ENCODE data around the gene CA14. TPM values are rescaled to one million over a fixed set of nuclear protein-coding genes. Genes with fewer than 3 reads are reported as not detected.

Gene CA14
- total RNA-seq, 1 experiment from 2014 or later = 2.0 TPM

DNA sequence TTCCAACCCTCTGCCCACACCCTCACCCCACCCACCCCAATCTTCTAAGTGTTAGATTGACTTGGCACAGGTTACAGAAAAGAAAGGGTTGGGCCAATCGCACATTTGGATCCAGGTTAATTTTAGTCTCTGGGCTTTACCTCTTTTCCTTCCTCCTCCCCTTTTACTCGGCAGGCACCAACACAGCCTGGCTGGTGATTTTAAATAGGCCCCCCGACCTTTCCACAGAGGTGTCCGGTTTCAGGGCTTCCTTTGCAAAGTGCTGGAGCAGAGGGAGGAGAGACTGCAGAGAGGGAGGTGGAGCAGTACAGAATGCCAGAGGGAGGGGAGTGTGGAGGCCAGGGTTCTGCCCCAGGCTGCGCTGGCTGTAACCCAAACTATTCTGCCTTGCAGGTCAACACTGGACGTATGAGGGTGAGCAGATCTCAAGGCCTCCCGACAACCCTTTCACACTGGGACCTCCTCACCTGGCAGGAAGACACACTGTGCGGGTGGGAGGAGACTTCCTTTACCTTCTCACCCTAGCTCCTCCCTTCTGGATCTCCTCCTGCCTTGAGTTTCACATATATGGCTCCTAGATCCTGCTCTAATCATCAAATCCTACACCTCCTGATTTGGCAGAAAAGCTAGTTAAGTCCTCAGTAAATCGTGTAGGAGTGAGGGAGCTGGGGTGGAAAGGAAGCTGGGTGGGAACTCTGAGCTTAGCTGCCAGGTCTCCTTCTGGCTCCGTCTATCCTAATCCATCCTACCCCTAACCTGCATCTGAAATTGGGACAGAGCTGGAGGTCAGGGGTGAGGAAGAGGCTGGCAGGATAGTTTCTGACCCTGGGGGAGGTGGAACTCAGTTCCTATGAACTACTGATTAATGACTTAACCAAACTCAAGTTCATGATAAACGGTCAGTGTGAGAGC is 2.4 kb downstream of the CA14 start:
- POLR2A ChIA-PET (ENCODE audit: low non-redundant PET) = no interaction called here
- H3K36me3 ChIP-seq (ENCODE audit: insufficient read depth, low read length, poor library complexity, severe bottlenecking) = peaks cover under 1% of the 10 kb centered on the region
- no peak overlapping the region for H3K4me3 ChIP-seq (ENCODE audit: low read depth, low read length, poor library complexity, severe bottlenecking)
- H3K27ac ChIP-seq (ENCODE audit: low read depth, low read length, poor library complexity, severe bottlenecking) = no peak overlapping the region
- peaks cover 47% of the 10 kb centered on the region for H3K4me1 ChIP-seq (ENCODE audit: insufficient read depth, low read length, poor library complexity, severe bottlenecking)
- peak; percentile 33 for DNase-seq (ENCODE audit: low spot score)
- no peaks in the 10 kb centered on the region for H3K9me3 ChIP-seq (ENCODE audit: low read depth, low read length, poor library complexity, severe bottlenecking)
- CTCF ChIA-PET = interaction anchor here (0.7 kb wide), 1 partner anchor 714 kb away, joined by 6 read pairs; no protein-coding TSS in a partner anchor
- H3K27me3 ChIP-seq (replicated peaks; ENCODE audit: insufficient read depth, low read depth, low read length, poor library complexity) = no peaks in the 10 kb centered on the region
- TF ChIP-seq EZH2 (IDR thresholded peaks at IDR 0.05; ENCODE audit: borderline replicate concordance, low read depth, low read length, poor library complexity, severe bottlenecking) = no peak
- TF ChIP-seq, protein P1, sequence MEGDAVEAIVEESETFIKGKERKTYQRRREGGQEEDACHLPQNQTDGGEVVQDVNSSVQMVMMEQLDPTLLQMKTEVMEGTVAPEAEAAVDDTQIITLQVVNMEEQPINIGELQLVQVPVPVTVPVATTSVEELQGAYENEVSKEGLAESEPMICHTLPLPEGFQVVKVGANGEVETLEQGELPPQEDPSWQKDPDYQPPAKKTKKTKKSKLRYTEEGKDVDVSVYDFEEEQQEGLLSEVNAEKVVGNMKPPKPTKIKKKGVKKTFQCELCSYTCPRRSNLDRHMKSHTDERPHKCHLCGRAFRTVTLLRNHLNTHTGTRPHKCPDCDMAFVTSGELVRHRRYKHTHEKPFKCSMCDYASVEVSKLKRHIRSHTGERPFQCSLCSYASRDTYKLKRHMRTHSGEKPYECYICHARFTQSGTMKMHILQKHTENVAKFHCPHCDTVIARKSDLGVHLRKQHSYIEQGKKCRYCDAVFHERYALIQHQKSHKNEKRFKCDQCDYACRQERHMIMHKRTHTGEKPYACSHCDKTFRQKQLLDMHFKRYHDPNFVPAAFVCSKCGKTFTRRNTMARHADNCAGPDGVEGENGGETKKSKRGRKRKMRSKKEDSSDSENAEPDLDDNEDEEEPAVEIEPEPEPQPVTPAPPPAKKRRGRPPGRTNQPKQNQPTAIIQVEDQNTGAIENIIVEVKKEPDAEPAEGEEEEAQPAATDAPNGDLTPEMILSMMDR (conservative IDR thresholded peaks at IDR 0.05; ENCODE audit: low read depth, low read length) = no peak
- intact Hi-C loops (cut with micrococcal nuclease; ENCODE audit: unreplicated experiment) = loop anchor here (5.0 to 10.0 kb wide), 3 partner anchors 272 to 737 kb away; partner anchors contain the start of gene ENSA
- no TSS peak for BruUV-seq (replicated peaks)

DNA sequence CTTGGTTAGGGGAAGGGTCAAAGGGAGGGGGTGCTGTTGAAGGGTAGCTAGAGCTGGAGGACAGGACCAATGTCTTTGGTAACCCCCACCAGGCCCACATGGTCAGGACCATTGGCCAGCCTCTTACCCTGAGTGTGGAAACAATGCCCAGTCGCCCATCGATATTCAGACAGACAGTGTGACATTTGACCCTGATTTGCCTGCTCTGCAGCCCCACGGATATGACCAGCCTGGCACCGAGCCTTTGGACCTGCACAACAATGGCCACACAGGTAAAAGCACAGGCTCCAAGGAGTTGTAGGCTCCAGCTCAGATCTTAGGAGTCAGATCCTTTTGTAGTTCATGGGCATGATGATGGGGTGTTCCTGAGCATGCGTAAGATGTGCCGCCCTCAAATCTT is 3.8 kb downstream of the CA14 start:
- Histone ChIP-seq H3K4me1 (ENCODE audit: insufficient read depth, low read length, poor library complexity, severe bottlenecking) (peaks cover 38% of the 10 kb centered on the region), H3K36me3 (ENCODE audit: insufficient read depth, low read length, poor library complexity, severe bottlenecking) (peaks cover 14% of the 10 kb centered on the region), H3K27me3 (replicated peaks; ENCODE audit: insufficient read depth, low read depth, low read length, poor library complexity) (no peaks in the 10 kb centered on the region), H3K27ac (ENCODE audit: low read depth, low read length, poor library complexity, severe bottlenecking) (no peak overlapping the region), H3K4me3 (ENCODE audit: low read depth, low read length, poor library complexity, severe bottlenecking) (no peak overlapping the region), H3K9me3 (ENCODE audit: low read depth, low read length, poor library complexity, severe bottlenecking) (no peaks in the 10 kb centered on the region)
- POLR2A ChIA-PET (ENCODE audit: low non-redundant PET) = no interaction called here
- intact Hi-C loops (cut with micrococcal nuclease; ENCODE audit: unreplicated experiment) = no loop called here
- BruUV-seq (replicated peaks) = no TSS peak
- no peak for TF ChIP-seq EZH2 (IDR thresholded peaks at IDR 0.05; ENCODE audit: borderline replicate concordance, low read depth, low read length, poor library complexity, severe bottlenecking)
- TF ChIP-seq, protein P1 (conservative IDR thresholded peaks at IDR 0.05; ENCODE audit: low read depth, low read length) = no peak
- DNase-seq (ENCODE audit: low spot score) = no peak
- CTCF ChIA-PET = no interaction called here

DNA sequence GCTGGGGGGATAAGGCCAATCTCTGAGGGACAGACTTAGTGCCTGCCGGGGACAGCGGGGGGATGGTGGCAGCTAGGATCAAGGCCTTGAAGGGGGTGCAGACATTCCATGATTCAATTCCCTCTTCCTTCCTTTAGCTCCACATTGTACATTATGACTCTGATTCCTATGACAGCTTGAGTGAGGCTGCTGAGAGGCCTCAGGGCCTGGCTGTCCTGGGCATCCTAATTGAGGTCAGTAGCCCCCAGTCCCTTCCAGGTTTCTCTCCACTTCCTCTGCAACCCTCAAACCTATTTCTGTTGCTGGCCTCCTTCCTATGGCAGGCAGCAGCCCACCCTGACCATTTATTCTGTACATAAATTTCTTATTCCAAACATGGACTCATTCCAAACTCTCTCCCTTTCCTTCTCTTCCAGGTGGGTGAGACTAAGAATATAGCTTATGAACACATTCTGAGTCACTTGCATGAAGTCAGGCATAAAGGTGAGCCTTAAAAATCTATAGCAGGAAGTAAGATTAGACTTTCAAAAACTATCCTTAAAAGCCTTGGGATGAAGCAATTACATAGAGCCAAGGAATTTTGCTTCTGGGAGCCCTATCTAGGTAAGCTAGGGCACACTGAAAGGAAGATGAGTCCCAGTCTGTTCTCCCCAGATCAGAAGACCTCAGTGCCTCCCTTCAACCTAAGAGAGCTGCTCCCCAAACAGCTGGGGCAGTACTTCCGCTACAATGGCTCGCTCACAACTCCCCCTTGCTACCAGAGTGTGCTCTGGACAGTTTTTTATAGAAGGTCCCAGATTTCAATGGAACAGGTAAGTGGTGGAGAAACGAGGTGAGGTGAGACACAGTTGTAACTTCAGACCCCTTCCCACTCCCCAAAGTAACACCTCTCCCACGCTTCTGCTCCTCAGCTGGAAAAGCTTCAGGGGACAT is 5.1 kb downstream of the CA14 start:
- POLR2A ChIA-PET (ENCODE audit: low non-redundant PET) = interaction anchor here (0.6 kb wide), 1 partner anchor 310 kb away, joined by 4 read pairs; no protein-coding TSS in a partner anchor
- Histone ChIP-seq H3K27ac (ENCODE audit: low read depth, low read length, poor library complexity, severe bottlenecking) (no peak overlapping the region), H3K4me1 (ENCODE audit: insufficient read depth, low read length, poor library complexity, severe bottlenecking) (peaks cover 32% of the 10 kb centered on the region), H3K9me3 (ENCODE audit: low read depth, low read length, poor library complexity, severe bottlenecking) (no peaks in the 10 kb centered on the region), H3K4me3 (ENCODE audit: low read depth, low read length, poor library complexity, severe bottlenecking) (no peak overlapping the region), H3K27me3 (replicated peaks; ENCODE audit: insufficient read depth, low read depth, low read length, poor library complexity) (no peaks in the 10 kb centered on the region), H3K36me3 (ENCODE audit: insufficient read depth, low read length, poor library complexity, severe bottlenecking) (peaks cover 24% of the 10 kb centered on the region)
- intact Hi-C loops (cut with micrococcal nuclease; ENCODE audit: unreplicated experiment) = no loop called here
- TF ChIP-seq, protein P1 (conservative IDR thresholded peaks at IDR 0.05; ENCODE audit: low read depth, low read length) = no peak
- no peak for TF ChIP-seq EZH2 (IDR thresholded peaks at IDR 0.05; ENCODE audit: borderline replicate concordance, low read depth, low read length, poor library complexity, severe bottlenecking)
- CTCF ChIA-PET = no interaction called here
- DNase-seq (ENCODE audit: low spot score) = no peak
- no TSS peak for BruUV-seq (replicated peaks)

Data from A673 (cell line).